Sciatic nerve (tissue), 2 donors: Measurements from ENCODE around the gene MIPEP. TPM values are rescaled to one million over a fixed set of nuclear protein-coding genes. Genes with fewer than 3 reads are reported as not detected.

ENCODE experiments used
- ATAC-seq: fragments of 200-7000 bp; cut with Tn5 transposase; one replicate; pipeline ENCODE4 v1.9.1; 2020; ENCODE audit warnings: mild to moderate bottlenecking, moderate library complexity
- DNase-seq: peaks from one replicate; pipeline ENCODE4 v3.0.0-alpha.2; 2020; ENCODE audit warnings: low spot score
- intact Hi-C: fragments of 100-400 bp; cut with DNase I; formaldehyde crosslinking; loops from one replicate; pipeline ENCODE4 v1.14.2; 2022
- total RNA-seq: library from RNA; stranded (reverse); fragmentation: NEBNext Ultra II Directional; extraction: Animal tissue kit (Norgen Biotek cat#: 25700); gene quantifications from one replicate; pipeline ENCODE4 v1.2.1, GENCODE V29; 2021
- donor health status: DM: no; HTN: no; CAD: no.
- donor health status: DM: no; HTN: no; CAD: no.

The MIPEP gene
- total RNA-seq, 1 donor from 2014 or later: 11.9 TPM

GRCh38 chr13:23859455-23859854, 29.7 kb downstream of the MIPEP start:
- DNase-seq (no peak), ATAC-seq (no peak)
- intact Hi-C loops: no loop called here

GRCh38 chr13:23858546-23858945, 30.7 kb downstream of the MIPEP start:
- intact Hi-C loops: no loop called here
- DNase-seq (no peak), ATAC-seq (no peak)

- ATAC-seq (no peak), DNase-seq (no peak)
- intact Hi-C loops: no loop called here
These were observed 33.0 kb downstream of the MIPEP start for GRCh38 chr13:23856008-23856750.

- ATAC-seq (no peak), DNase-seq (no peak)
- intact Hi-C loops: no loop called here
These were observed 33.8 kb downstream of the MIPEP start for GRCh38 chr13:23855360-23855759.

- DNase-seq (no peak), ATAC-seq (no peak)
- intact Hi-C loops: no loop called here
These were observed 36.8 kb downstream of the MIPEP start for GRCh38 chr13:23852351-23852750.

- no peak for ATAC-seq
- intact Hi-C loops: no loop called here
These were observed 38.1 kb downstream of the MIPEP start for GRCh38 chr13:23851106-23851505.

GRCh38 chr13:23850134-23850533, 39.1 kb downstream of the MIPEP start:
- ATAC-seq: no peak
- no peak for DNase-seq
- intact Hi-C loops: no loop called here

More at GRCh38 chr13:23851106-23851505, 38.1 kb downstream of the MIPEP start:
- no peak for DNase-seq

- intact Hi-C loops: no loop called here
- ATAC-seq: no peak
These were observed 39.5 kb downstream of the MIPEP start for GRCh38 chr13:23849670-23850069.

GRCh38 chr13:23848646-23849141, 40.5 kb downstream of the MIPEP start:
- intact Hi-C loops: no loop called here
- DNase-seq: no peak
- ATAC-seq: no peak

More at GRCh38 chr13:23849670-23850069, 39.5 kb downstream of the MIPEP start:
- no peak for DNase-seq

- DNase-seq: no peak
- intact Hi-C loops: no loop called here
- no peak for ATAC-seq
These were observed 41.2 kb downstream of the MIPEP start for GRCh38 chr13:23848019-23848418.

GRCh38 chr13:23847497-23847896, 41.7 kb downstream of the MIPEP start:
- intact Hi-C loops: no loop called here
- ATAC-seq: no peak
- no peak for DNase-seq

GRCh38 chr13:23845105-23845725, 44.0 kb downstream of the MIPEP start:
- no peak for ATAC-seq
- no peak for DNase-seq
- intact Hi-C loops: no loop called here

- ATAC-seq: no peak
- intact Hi-C loops: no loop called here
- no peak for DNase-seq
These were observed 45.1 kb downstream of the MIPEP start for GRCh38 chr13:23844132-23844531.

GRCh38 chr13:23843436-23843835, 45.8 kb downstream of the MIPEP start:
- no peak for ATAC-seq
- DNase-seq: no peak
- intact Hi-C loops: no loop called here

- ATAC-seq (no peak), DNase-seq (no peak)
- intact Hi-C loops: no loop called here
These were observed 46.8 kb downstream of the MIPEP start for GRCh38 chr13:23842406-23842805.

- intact Hi-C loops: no loop called here
- no peak for ATAC-seq
- no peak for DNase-seq
These were observed 55.2 kb downstream of the MIPEP start for GRCh38 chr13:23833733-23834611.

- intact Hi-C loops: no loop called here
- no peak for ATAC-seq
These were observed 60.3 kb downstream of the MIPEP start for GRCh38 chr13:23828866-23829265.

GRCh38 chr13:23828086-23828485, 61.1 kb downstream of the MIPEP start:
- DNase-seq (no peak), ATAC-seq (no peak)
- intact Hi-C loops: no loop called here

More at GRCh38 chr13:23828866-23829265, 60.3 kb downstream of the MIPEP start:
- DNase-seq: no peak

- DNase-seq (no peak), ATAC-seq (no peak)
- intact Hi-C loops: no loop called here
These were observed 64.0 kb downstream of the MIPEP start for GRCh38 chr13:23825179-23825578.

- intact Hi-C loops: no loop called here
- no peak for DNase-seq
- ATAC-seq: peak; percentile 44
These were observed 64.8 kb downstream of the MIPEP start for GRCh38 chr13:23824371-23824770.
